IgD-negative memory B cell (primary cell): ENCODE measurements around the gene ATP6V1G2. TPM values are rescaled to one million over a fixed set of nuclear protein-coding genes. Genes with fewer than 3 reads are reported as not detected.
"Not testable (repeated sequence)": the region's sequence is repeated elsewhere in the genome, so short reads cannot be mapped to it uniquely, and the experiment has no call there.

Experiments used
- H3K27ac Mint-ChIP-seq, 3 donors: one replicate each; pipeline ENCODE4 v1.8.0; 2020 to 2022; ENCODE audit warnings: mild to moderate bottlenecking in 3 of 3, mixed read lengths in 3 of 3, moderate library complexity in 1 of 3
- H3K27me3 Mint-ChIP-seq: one replicate; pipeline ENCODE4 v1.8.0; 2021; ENCODE audit warnings: mixed read lengths
- H3K36me3 Mint-ChIP-seq: one replicate; pipeline ENCODE4 v1.8.0; 2020; ENCODE audit warnings: mild to moderate bottlenecking, mixed read lengths
- H3K4me1 Mint-ChIP-seq, 3 donors: one replicate each; pipeline ENCODE4 v1.8.0; 2020 to 2022; ENCODE audit warnings: mixed read lengths in 3 of 3, mild to moderate bottlenecking in 1 of 3
- H3K4me3 Mint-ChIP-seq, 4 donors: one replicate each; pipeline ENCODE4 v1.8.0; 2020 to 2022; ENCODE audit warnings: mild to moderate bottlenecking in 4 of 4, mixed read lengths in 4 of 4, moderate library complexity in 3 of 4
- H3K9me3 Mint-ChIP-seq, 3 donors: one replicate each; pipeline ENCODE4 v1.8.0; 2020 to 2021; ENCODE audit warnings: mixed read lengths in 3 of 3, mild to moderate bottlenecking in 1 of 3
- polyA plus RNA-seq: library from polyadenylated mRNA; unstranded; fragments of 300-500 nt; fragmentation: Illumina TruSeq; gene quantifications from one replicate; pipeline ENCODE4 v1.2.3, GENCODE V29; 2021

ATP6V1G2 gene
- polyA plus RNA-seq, 1 donor from 2014 or later: 0.53 TPM

DNA sequence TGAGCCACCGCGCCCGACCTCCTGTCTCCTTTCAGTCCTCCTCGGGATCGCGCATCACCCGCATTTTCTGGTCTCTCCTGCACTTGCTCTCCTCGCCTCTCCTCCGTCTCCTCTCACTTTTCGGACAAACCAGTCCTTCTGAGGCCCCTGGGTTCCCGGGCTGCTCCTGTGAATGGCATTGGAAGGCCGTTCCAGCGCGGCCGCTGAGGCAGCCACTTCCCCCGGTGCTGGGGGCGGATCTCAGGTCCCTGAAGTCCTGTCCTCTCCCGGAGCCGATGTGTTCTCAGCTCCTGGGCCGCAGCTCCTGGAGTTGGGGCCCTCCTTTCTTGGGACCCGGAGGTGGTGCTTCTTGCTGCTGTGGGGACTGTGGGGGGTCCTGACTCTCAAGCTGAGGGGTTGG, 47.7 kb downstream of the ATP6V1G2 start:
- H3K9me3 Mint-ChIP-seq: no peaks in the 10 kb centered on the region

DNA sequence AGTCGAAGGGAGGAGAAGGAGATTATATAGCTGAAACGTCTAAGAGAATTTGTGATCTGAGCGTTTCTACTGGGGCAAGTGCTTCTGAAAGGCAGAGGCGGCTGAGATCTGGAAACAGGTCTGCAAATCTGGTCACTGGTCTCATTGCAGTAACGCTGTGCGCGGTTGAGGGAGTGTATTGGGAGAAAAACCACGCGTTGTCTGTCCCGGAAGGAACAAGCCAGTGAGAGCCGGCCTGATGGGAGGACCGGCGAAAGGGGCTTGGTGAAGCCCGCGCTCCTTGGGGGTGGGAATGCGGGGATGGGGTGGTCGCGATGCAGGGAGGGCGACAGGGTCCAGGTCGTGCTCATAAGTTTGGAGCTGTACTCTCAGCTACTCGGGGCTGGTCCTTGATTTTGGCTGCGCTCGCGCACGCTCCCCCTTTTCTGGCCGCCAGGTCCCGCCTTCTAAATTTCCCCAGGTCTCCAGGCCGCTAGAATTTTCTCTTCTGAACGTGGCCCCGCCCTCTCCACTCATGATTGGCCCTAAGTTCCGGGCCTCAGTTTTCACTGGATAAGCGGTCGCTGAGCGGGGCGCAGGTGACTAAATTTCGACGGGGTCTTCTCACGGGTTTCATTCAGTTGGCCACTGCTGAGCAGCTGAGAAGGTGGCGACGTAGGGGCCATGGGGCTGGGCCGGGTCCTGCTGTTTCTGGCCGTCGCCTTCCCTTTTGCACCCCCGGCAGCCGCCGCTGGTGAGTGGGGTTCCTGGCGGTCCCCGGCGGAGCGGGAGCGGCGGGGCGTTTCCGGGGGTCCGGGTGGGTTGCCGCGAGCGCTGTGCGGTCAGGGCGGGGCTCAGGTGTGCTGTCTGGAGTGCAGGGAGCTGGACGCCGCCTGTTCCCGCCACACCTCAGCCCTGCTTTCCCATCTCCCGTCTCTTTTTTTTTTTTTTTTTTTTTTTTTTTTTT, 48.6 kb downstream of the ATP6V1G2 start, which contains the start of gene MICB:
Gene MICB (plus strand): TSS at position 615 of the 946 bp plus-strand sequence. CDS start 49 bp downstream, at position 664.
- H3K4me1 Mint-ChIP-seq: peaks cover 47 to 53% (median 49%) of the 10 kb centered on the region in 3 donors
- H3K27me3 Mint-ChIP-seq: no peaks in the 10 kb centered on the region
- peak within 1 kb of the TSS; percentile 71 to 96 (median 95) for H3K27ac Mint-ChIP-seq
- peaks cover 1% of the 10 kb centered on the region for H3K36me3 Mint-ChIP-seq
- peak within 1 kb of the TSS; percentile 79 to 97 (median 92) for H3K4me3 Mint-ChIP-seq
- no peaks in the 10 kb centered on the region for H3K9me3 Mint-ChIP-seq

More for the DNA sequence above, 47.7 kb downstream of the ATP6V1G2 start:
- H3K27me3 Mint-ChIP-seq: no peaks in the 10 kb centered on the region
- peaks cover 1% of the 10 kb centered on the region for H3K36me3 Mint-ChIP-seq
- H3K27ac Mint-ChIP-seq: peak overlapping the region in 2 of 3 donors; percentile 63 to 67
- H3K4me1 Mint-ChIP-seq: peaks cover 49 to 59% (median 50%) of the 10 kb centered on the region in 3 donors
- H3K4me3 Mint-ChIP-seq: peak overlapping the region; percentile 79 to 90 (median 84)

DNA sequence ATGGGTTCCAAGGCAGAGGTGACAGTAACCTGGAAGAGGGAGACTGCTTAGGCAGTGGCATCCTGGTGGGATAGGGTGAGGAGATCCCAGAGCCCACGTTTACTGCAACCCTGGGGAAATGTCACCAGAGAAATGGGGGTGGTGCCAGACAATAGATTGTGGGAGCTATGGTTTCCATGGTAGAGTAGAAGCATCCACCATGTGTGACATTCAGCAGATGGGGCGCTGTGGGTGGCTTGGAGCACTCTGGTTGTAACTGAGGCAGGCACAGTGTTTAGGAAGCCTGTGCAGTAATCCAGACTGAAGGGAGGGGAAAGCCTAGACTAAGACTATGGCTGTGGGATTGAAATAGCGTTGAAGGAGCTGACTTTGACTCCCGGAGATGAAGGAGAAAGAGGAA, 49.6 kb downstream of the ATP6V1G2 start:
- H3K9me3 Mint-ChIP-seq, H3K27me3 Mint-ChIP-seq: not testable (repeated sequence)

DNA sequence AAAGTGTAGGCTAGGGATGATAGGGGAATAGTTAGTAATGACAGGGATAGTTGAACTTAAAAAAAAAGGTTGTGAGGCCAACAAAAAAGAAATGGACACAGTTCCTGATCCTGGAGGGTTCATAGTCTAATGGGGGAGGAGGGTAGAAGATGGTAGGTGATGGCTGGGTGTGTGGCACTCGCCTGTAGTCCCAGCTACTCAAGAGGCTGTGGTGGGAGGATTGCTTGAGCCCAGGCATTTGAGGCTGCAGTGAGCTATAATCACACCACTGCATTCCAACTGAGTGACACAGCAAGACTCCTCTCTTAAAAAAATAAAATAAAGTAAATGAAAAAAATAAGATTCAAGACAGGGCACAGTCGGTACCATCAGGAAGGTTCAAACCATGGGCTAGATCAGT, 50.8 kb downstream of the ATP6V1G2 start:
- Mint-ChIP-seq H3K27ac (peak overlapping the region in 2 of 3 donors; percentile 43 to 57), H3K9me3 (no peaks in the 10 kb centered on the region), H3K4me3 (peak overlapping the region; percentile 79 to 95 (median 86)), H3K4me1 (peaks cover 32 to 42% (median 36%) of the 10 kb centered on the region in 3 donors), H3K36me3 (peaks cover 1% of the 10 kb centered on the region), H3K27me3 (no peaks in the 10 kb centered on the region)

More for the DNA sequence above, 49.6 kb downstream of the ATP6V1G2 start:
- H3K4me1 Mint-ChIP-seq: peaks cover 43 to 50% (median 45%) of the 10 kb centered on the region in 3 donors
- H3K36me3 Mint-ChIP-seq: not testable (repeated sequence)
- peak overlapping the region; percentile 79 to 97 (median 92) for H3K4me3 Mint-ChIP-seq
- H3K27ac Mint-ChIP-seq: peak overlapping the region; percentile 71 to 96 (median 95)

Other genes starting within 250 kb of the ATP6V1G2 start
- 6,901 TPM for gene HLA-B, start 189.4 kb downstream of the ATP6V1G2 start, polyA plus RNA-seq
- gene MICA, start 143.0 kb downstream of the ATP6V1G2 start, polyA plus RNA-seq: 9.2 TPM
- 9.3 TPM for gene MICB, start 48.5 kb downstream of the ATP6V1G2 start, polyA plus RNA-seq
- gene MCCD1, start 17.6 kb downstream of the ATP6V1G2 start, polyA plus RNA-seq: not detected
- gene DDX39B, start 4.6 kb downstream of the ATP6V1G2 start, polyA plus RNA-seq: 89.4 TPM
- 11.5 TPM for gene NFKBIL1, start 1.0 kb upstream of the ATP6V1G2 start, polyA plus RNA-seq
- 16.3 TPM for gene LTA, start 25.7 kb upstream of the ATP6V1G2 start, polyA plus RNA-seq
- 6.4 TPM for gene TNF, start 29.0 kb upstream of the ATP6V1G2 start, polyA plus RNA-seq
- gene LTB, start 35.8 kb upstream of the ATP6V1G2 start, polyA plus RNA-seq: 2,767 TPM
- gene LST1, start 39.7 kb upstream of the ATP6V1G2 start, polyA plus RNA-seq: 20.5 TPM
- 140 TPM for gene NCR3, start 46.4 kb upstream of the ATP6V1G2 start, polyA plus RNA-seq
- gene AIF1, start 68.6 kb upstream of the ATP6V1G2 start, polyA plus RNA-seq: 5.6 TPM
- 14.3 TPM for gene PRRC2A, start 74.1 kb upstream of the ATP6V1G2 start, polyA plus RNA-seq
- 30.9 TPM for gene BAG6, start 106.1 kb upstream of the ATP6V1G2 start, polyA plus RNA-seq
- gene APOM, start 109.3 kb upstream of the ATP6V1G2 start, polyA plus RNA-seq: 8.5 TPM
- 28.1 TPM for gene C6orf47, start 114.2 kb upstream of the ATP6V1G2 start, polyA plus RNA-seq
- gene GPANK1, start 118.4 kb upstream of the ATP6V1G2 start, polyA plus RNA-seq: 24.1 TPM
- gene CSNK2B, start 119.5 kb upstream of the ATP6V1G2 start, polyA plus RNA-seq: 268 TPM
- 0.49 TPM for gene LY6G5B, start 123.4 kb upstream of the ATP6V1G2 start, polyA plus RNA-seq
- 3.2 TPM for gene LY6G5C, start 134.5 kb upstream of the ATP6V1G2 start, polyA plus RNA-seq
- 40.1 TPM for gene ABHD16A, start 156.7 kb upstream of the ATP6V1G2 start, polyA plus RNA-seq
- 0.95 TPM for gene LY6G6F, start 160.3 kb upstream of the ATP6V1G2 start, polyA plus RNA-seq
- not detected for gene LY6G6D, start 168.7 kb upstream of the ATP6V1G2 start, polyA plus RNA-seq
- gene LY6G6C, start 175.1 kb upstream of the ATP6V1G2 start, polyA plus RNA-seq: not detected
- gene MPIG6B, start 176.8 kb upstream of the ATP6V1G2 start, polyA plus RNA-seq: 1.8 TPM
- gene DDAH2, start 182.7 kb upstream of the ATP6V1G2 start, polyA plus RNA-seq: 119 TPM
- gene CLIC1, start 189.9 kb upstream of the ATP6V1G2 start, polyA plus RNA-seq: 861 TPM
- 4.2 TPM for gene MSH5, start 193.4 kb upstream of the ATP6V1G2 start, polyA plus RNA-seq
- not detected for gene SAPCD1, start 216.0 kb upstream of the ATP6V1G2 start, polyA plus RNA-seq
- gene VWA7, start 230.7 kb upstream of the ATP6V1G2 start, polyA plus RNA-seq: 2.6 TPM
- gene VARS1, start 249.1 kb upstream of the ATP6V1G2 start, polyA plus RNA-seq: 83.0 TPM